Tibial artery (tissue), 4 donors: ENCODE data around the gene RFPL4A.

ENCODE experiments used
- DNase-seq, 2 donors: peaks; one replicate each; pipeline ENCODE4 v3.0.0-alpha.2; 2019
- H3K27ac ChIP-seq, 2 donors: fragments of 200-600 bp; sonication (generic) in 1 of 2; 1 replicate in 1 of 2; 2 replicates in 1 of 2; pipeline ENCODE4 v1.5.1; 2018 to 2019; ENCODE audit warnings: mild to moderate bottlenecking in 1 of 2
- H3K27me3 ChIP-seq, 2 donors: fragments of 200-600 bp; sonication (generic) in 1 of 2; one replicate each; pipeline versions ENCODE4 v1.5.1 to v1.6.0; 2016 to 2019
- H3K36me3 ChIP-seq, 3 donors: fragments of 200-600 bp; sonication (generic) in 2 of 3; one replicate each; pipeline ENCODE4 v1.5.1; 2016 to 2019; ENCODE audit warnings: mild to moderate bottlenecking in 2 of 3
- H3K4me1 ChIP-seq, 4 donors: fragments of 200-600 bp; sonication (generic) in 2 of 4; 1 replicate in 3 of 4; 2 replicates in 1 of 4; pipeline ENCODE4 v1.5.1; 2016 to 2019
- H3K4me3 ChIP-seq, 2 donors: fragments of 200-600 bp; sonication (generic) in 1 of 2; 1 replicate in 1 of 2; 2 replicates in 1 of 2; pipeline ENCODE4 v1.5.1; 2018 to 2019; ENCODE audit warnings: mild to moderate bottlenecking in 2 of 2
- H3K9me3 ChIP-seq, 3 donors: fragments of 200-600 bp; sonication (generic) in 1 of 3; one replicate each; pipeline ENCODE4 v1.5.1; 2016 to 2019
- CTCF ChIP-seq, 2 experiments: fragments of 200-600 bp in 1 of 2; fragments of 450-650 bp in 1 of 2; IDR thresholded peaks; one replicate each; pipeline ENCODE4 v1.5.1; 2017 to 2019; ENCODE audit warnings: antibody characterized with exemption in 2 of 2, mild to moderate bottlenecking in 1 of 2, moderate library complexity in 1 of 2
- intact Hi-C: fragments of 100-400 bp; cut with DNase I; formaldehyde crosslinking; loops from one replicate; pipeline ENCODE4 v1.15.0; 2023; ENCODE audit warnings: low total_unique reads

The RFPL4A gene

GRCh38 chr19:55812449-55812848 is 53.6 kb downstream of the RFPL4A start:
- no peak for TF ChIP-seq CTCF (IDR thresholded peaks at IDR 0.05)
- no peaks in the 10 kb centered on the region for H3K36me3 ChIP-seq
- intact Hi-C loops = no loop called here
- DNase-seq = no peak
- H3K27ac ChIP-seq = no peak overlapping the region
- no peak overlapping the region for H3K4me3 ChIP-seq
- no peaks in the 10 kb centered on the region for H3K9me3 ChIP-seq
- no peaks in the 10 kb centered on the region for H3K27me3 ChIP-seq
- H3K4me1 ChIP-seq = no peaks in the 10 kb centered on the region
